Hematopoietic multipotent progenitor cell treated with erythropoietin and hydrocortisone succinate and interleukin-3 and kit ligand, for 17 days (in vitro differentiated cells): ENCODE results near the gene NKRF.
"Not testable (repeated sequence)": the region's sequence is repeated elsewhere in the genome, so short reads cannot be mapped to it uniquely, and the experiment has no call there.

Source experiments
- DNase-seq: peaks from one replicate; pipeline ENCODE4 v3.0.0-alpha.2; 2015; ENCODE audit warnings: low spot score

The NKRF gene

GRCh38 chrX:119606280-119607017, at the start of gene NKRF:
NKRF (minus strand) TSS chrX:119606424.
- DNase-seq, result peak; percentile 92

GRCh38 chrX:119655125-119655524, 48.9 kb upstream of the NKRF start:
- DNase-seq, result no peak

GRCh38 chrX:119654112-119654531, 47.9 kb upstream of the NKRF start:
- no peak for DNase-seq

GRCh38 chrX:119648421-119648775, 42.2 kb upstream of the NKRF start:
- DNase-seq, result no peak

GRCh38 chrX:119647552-119648420, 41.6 kb upstream of the NKRF start:
- DNase-seq, result no peak

- no peak for DNase-seq
Measured at GRCh38 chrX:119647089-119647488, 40.9 kb upstream of the NKRF start.

GRCh38 chrX:119646515-119646914, 40.3 kb upstream of the NKRF start:
- no peak for DNase-seq

GRCh38 chrX:119643696-119644095, 37.5 kb upstream of the NKRF start:
- no peak for DNase-seq

GRCh38 chrX:119640731-119641170, 34.5 kb upstream of the NKRF start:
- no peak for DNase-seq

GRCh38 chrX:119638725-119639471, 32.7 kb upstream of the NKRF start:
- DNase-seq, result no peak

- not testable (repeated sequence) for DNase-seq
Measured at GRCh38 chrX:119637421-119637820, 31.2 kb upstream of the NKRF start.

- no peak for DNase-seq
Measured at GRCh38 chrX:119636419-119636818, 30.2 kb upstream of the NKRF start.

GRCh38 chrX:119635799-119636198, 29.6 kb upstream of the NKRF start:
- DNase-seq, result no peak

- no peak for DNase-seq
Measured at GRCh38 chrX:119635179-119635578, 29.0 kb upstream of the NKRF start.

- DNase-seq, result no peak
Measured at GRCh38 chrX:119625843-119626242, 19.6 kb upstream of the NKRF start.

GRCh38 chrX:119624951-119625668, 18.9 kb upstream of the NKRF start:
- DNase-seq, result no peak

GRCh38 chrX:119624417-119624816, 18.2 kb upstream of the NKRF start:
- no peak for DNase-seq

GRCh38 chrX:119622356-119623232, 16.4 kb upstream of the NKRF start:
- DNase-seq, result no peak

- no peak for DNase-seq
Measured at GRCh38 chrX:119618439-119618838, 12.2 kb upstream of the NKRF start.

- no peak for DNase-seq
Measured at GRCh38 chrX:119617517-119618164, 11.4 kb upstream of the NKRF start.
